ENCODE results near the gene MAP3K10.

DNA sequence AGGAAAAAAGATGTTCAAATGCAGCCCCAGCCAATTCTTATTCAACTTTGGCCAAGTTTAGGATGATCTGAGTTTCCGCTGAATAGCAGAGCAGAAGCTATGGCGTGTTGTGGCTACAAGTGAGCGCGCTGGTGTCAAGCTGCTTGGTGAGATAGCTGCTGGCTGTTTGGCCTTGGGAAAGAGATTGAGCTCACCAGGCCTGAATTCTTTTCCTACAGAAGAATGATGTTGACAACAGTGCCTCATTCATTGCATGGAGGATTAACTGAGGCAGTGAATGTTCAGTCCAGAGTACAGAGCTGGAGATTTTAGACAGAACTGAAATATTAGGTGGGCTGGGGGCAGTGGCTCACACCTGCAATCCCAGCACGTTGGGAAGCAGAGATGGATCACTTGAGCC is 31.5 kb upstream of the MAP3K10 start:
- no peak for TF ChIP-seq MXI1 (IDR thresholded peaks at IDR 0.05; ENCODE audit: borderline replicate concordance, low read depth, low read length)
- no peak for TF ChIP-seq USF2 (IDR thresholded peaks at IDR 0.05; ENCODE audit: low read depth, low read length)
- TF ChIP-seq, protein P1, sequence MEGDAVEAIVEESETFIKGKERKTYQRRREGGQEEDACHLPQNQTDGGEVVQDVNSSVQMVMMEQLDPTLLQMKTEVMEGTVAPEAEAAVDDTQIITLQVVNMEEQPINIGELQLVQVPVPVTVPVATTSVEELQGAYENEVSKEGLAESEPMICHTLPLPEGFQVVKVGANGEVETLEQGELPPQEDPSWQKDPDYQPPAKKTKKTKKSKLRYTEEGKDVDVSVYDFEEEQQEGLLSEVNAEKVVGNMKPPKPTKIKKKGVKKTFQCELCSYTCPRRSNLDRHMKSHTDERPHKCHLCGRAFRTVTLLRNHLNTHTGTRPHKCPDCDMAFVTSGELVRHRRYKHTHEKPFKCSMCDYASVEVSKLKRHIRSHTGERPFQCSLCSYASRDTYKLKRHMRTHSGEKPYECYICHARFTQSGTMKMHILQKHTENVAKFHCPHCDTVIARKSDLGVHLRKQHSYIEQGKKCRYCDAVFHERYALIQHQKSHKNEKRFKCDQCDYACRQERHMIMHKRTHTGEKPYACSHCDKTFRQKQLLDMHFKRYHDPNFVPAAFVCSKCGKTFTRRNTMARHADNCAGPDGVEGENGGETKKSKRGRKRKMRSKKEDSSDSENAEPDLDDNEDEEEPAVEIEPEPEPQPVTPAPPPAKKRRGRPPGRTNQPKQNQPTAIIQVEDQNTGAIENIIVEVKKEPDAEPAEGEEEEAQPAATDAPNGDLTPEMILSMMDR (conservative IDR thresholded peaks at IDR 0.05; ENCODE audit: low read depth, low read length) = no peak
- TF ChIP-seq RCOR1 (IDR thresholded peaks at IDR 0.05; ENCODE audit: insufficient replicate concordance, low read length) = no peak
- TF ChIP-seq, protein P2, sequence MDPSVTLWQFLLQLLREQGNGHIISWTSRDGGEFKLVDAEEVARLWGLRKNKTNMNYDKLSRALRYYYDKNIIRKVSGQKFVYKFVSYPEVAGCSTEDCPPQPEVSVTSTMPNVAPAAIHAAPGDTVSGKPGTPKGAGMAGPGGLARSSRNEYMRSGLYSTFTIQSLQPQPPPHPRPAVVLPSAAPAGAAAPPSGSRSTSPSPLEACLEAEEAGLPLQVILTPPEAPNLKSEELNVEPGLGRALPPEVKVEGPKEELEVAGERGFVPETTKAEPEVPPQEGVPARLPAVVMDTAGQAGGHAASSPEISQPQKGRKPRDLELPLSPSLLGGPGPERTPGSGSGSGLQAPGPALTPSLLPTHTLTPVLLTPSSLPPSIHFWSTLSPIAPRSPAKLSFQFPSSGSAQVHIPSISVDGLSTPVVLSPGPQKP (IDR thresholded peaks at IDR 0.05; ENCODE audit: borderline replicate concordance, low read depth, low read length) = no peak
- TF ChIP-seq MAFK (IDR thresholded peaks at IDR 0.05; ENCODE audit: low read depth, low read length) = no peak
- TF ChIP-seq RAD21 (IDR thresholded peaks at IDR 0.05; ENCODE audit: low read length) = no peak
- TF ChIP-seq POLR2A (IDR thresholded peaks at IDR 0.05; ENCODE audit: low read depth, low read length) = no peak
